Neural cell (in vitro differentiated cells): ENCODE measurements around the gene ADRB1. TPM values are rescaled to one million over a fixed set of nuclear protein-coding genes. Genes with fewer than 3 reads are reported as not detected.

Experiments
- H2AFZ ChIP-seq: fragments of 200-600, 300-800 bp; sonication (generic), shearing (Covaris generic); 2 replicates; pipeline ENCODE4 v1.6.0; 2014; ENCODE audit warnings: low read depth, mild to moderate bottlenecking, antibody characterized with exemption, low read length, moderate library complexity
- H3F3A ChIP-seq: fragments of 200-600 bp; shearing (Covaris generic); 2 replicates; pipeline ENCODE4 v1.6.1; 2016; ENCODE audit warnings: mild to moderate bottlenecking, moderate library complexity, mixed read lengths, antibody characterized with exemption, low read length; ENCODE audit not compliant: insufficient read depth, poor library complexity, severe bottlenecking
- H3K27ac ChIP-seq: fragments of 200-600, 300-800 bp; sonication (generic), shearing (Covaris generic); 2 replicates; pipeline ENCODE4 v1.5.1; 2014; ENCODE audit warnings: mild to moderate bottlenecking, low read length, moderate library complexity
- H3K27me3 ChIP-seq: fragments of 300-800, 200-600 bp; sonication (generic), shearing (Covaris generic); 2 replicates; pipeline ENCODE4 v1.6.0; 2014; ENCODE audit warnings: mild to moderate bottlenecking, low read depth, low read length, moderate library complexity; ENCODE audit not compliant: insufficient read depth
- H3K36me3 ChIP-seq: fragments of 300-800, 200-600 bp; sonication (generic), shearing (Covaris generic); 2 replicates; pipeline ENCODE4 v1.5.1; 2014; ENCODE audit warnings: mild to moderate bottlenecking, antibody characterized with exemption, low read length, moderate library complexity; ENCODE audit not compliant: insufficient read depth
- H3K4me2 ChIP-seq: fragments of 300-800, 200-600 bp; sonication (generic), shearing (Covaris generic); 2 replicates; pipeline ENCODE4 v1.6.0; 2014; ENCODE audit warnings: mild to moderate bottlenecking, low read length
- H3K4me3 ChIP-seq: fragments of 300-800, 200-600 bp; sonication (generic), shearing (Covaris generic); 2 replicates; pipeline ENCODE4 v1.5.1; 2014; ENCODE audit warnings: mild to moderate bottlenecking, low read length, moderate library complexity
- H3K79me2 ChIP-seq: fragments of 200-600 bp; shearing (Covaris generic); replicated peaks from 2 replicates; pipeline ENCODE4 v1.6.0; 2014; ENCODE audit warnings: mild to moderate bottlenecking, low read length, moderate library complexity; ENCODE audit not compliant: insufficient read depth
- H3K9ac ChIP-seq: fragments of 300-800, 200-600 bp; sonication (generic), shearing (Covaris generic); 2 replicates; pipeline ENCODE4 v1.6.1; 2016; ENCODE audit warnings: mild to moderate bottlenecking, low read length, mixed read lengths
- H3K9me2 ChIP-seq: fragments of 200-600 bp; shearing (Covaris generic); 2 replicates; pipeline ENCODE4 v1.6.1; 2016; ENCODE audit warnings: mild to moderate bottlenecking, low read length, mixed read lengths; ENCODE audit not compliant: insufficient read depth
- H3K9me3 ChIP-seq: fragments of 200-600, 300-800 bp; sonication (generic), shearing (Covaris generic); 2 replicates; pipeline ENCODE4 v1.6.1; 2016; ENCODE audit warnings: mild to moderate bottlenecking, mixed run types, low read length, moderate library complexity, mixed read lengths
- H4K20me1 ChIP-seq: fragments of 200-600 bp; shearing (Covaris generic); 2 replicates; pipeline ENCODE4 v1.6.1; 2016; ENCODE audit warnings: mild to moderate bottlenecking, mixed run types; ENCODE audit not compliant: insufficient read depth
- CTCF ChIP-seq: fragments of 450-650 bp; IDR thresholded peaks from 2 replicates; pipeline ENCODE4 v1.5.1; 2014; ENCODE audit warnings: antibody characterized with exemption, mild to moderate bottlenecking, moderate library complexity; ENCODE audit not compliant: poor library complexity, severe bottlenecking
- EP300 ChIP-seq: fragments of 450-650 bp; conservative IDR thresholded peaks from 2 replicates; pipeline ENCODE4 v1.6.1; 2014; ENCODE audit warnings: antibody characterized with exemption, mild to moderate bottlenecking, moderate library complexity; ENCODE audit not compliant: poor library complexity, severe bottlenecking
- EZH2 ChIP-seq: fragments of 200-600, 300-800 bp; shearing (Covaris generic), sonication (generic); IDR thresholded peaks from 2 replicates; pipeline ENCODE4 v1.6.1; 2014; ENCODE audit warnings: antibody characterized with exemption, low read length, borderline replicate concordance, mild to moderate bottlenecking; ENCODE audit not compliant: insufficient read depth, poor library complexity, severe bottlenecking
- MXI1 ChIP-seq: fragments of 450-650 bp; conservative IDR thresholded peaks from 2 replicates; pipeline ENCODE4 v1.6.1; 2014; ENCODE audit warnings: antibody characterized with exemption, mild to moderate bottlenecking; ENCODE audit not compliant: poor library complexity, severe bottlenecking
- POLR2AphosphoS5 ChIP-seq: IDR thresholded peaks from 2 replicates; pipeline ENCODE4 v1.6.1; 2012
- RAD21 ChIP-seq: fragments of 450-650 bp; conservative IDR thresholded peaks from 2 replicates; pipeline ENCODE4 v1.6.1; 2014; ENCODE audit warnings: antibody characterized with exemption, mild to moderate bottlenecking, moderate library complexity
- REST ChIP-seq: IDR thresholded peaks from 2 replicates; pipeline ENCODE4 v1.6.1; 2012; ENCODE audit warnings: borderline replicate concordance
- SMC3 ChIP-seq: fragments of 450-650 bp; conservative IDR thresholded peaks from 2 replicates; pipeline ENCODE4 v1.6.1; 2014; ENCODE audit warnings: antibody characterized with exemption, mild to moderate bottlenecking, moderate library complexity; ENCODE audit not compliant: poor library complexity
- TAF1 ChIP-seq: IDR thresholded peaks from 2 replicates; pipeline ENCODE4 v1.6.1; 2012; ENCODE audit warnings: low read depth
- polyA plus RNA-seq: library from polyadenylated mRNA; depleted of rRNA; stranded (reverse); fragments of >200 nt; gene quantifications from 2 replicates; pipeline ENCODE4 v1.2.3, GENCODE V29; 2014

Gene ADRB1
- polyA plus RNA-seq, 1 donor from 2014 or later: not detected

- Histone ChIP-seq H2AFZ (no peak overlapping the region), H3K36me3 (no peaks in the 10 kb centered on the region), H3F3A (no peaks in the 10 kb centered on the region), H3K27ac (no peak overlapping the region), H3K9ac (no peak overlapping the region), H3K9me2 (no peaks in the 10 kb centered on the region), H3K27me3 (no peaks in the 10 kb centered on the region), H3K79me2 (no peaks in the 10 kb centered on the region), H3K4me2 (no peak overlapping the region), H3K4me3 (no peak overlapping the region), H4K20me1 (no peaks in the 10 kb centered on the region), H3K9me3 (no peaks in the 10 kb centered on the region)
- no peak for TF ChIP-seq EP300
- TF ChIP-seq MXI1: no peak
- TF ChIP-seq TAF1: no peak
- TF ChIP-seq RAD21: no peak
These were observed 31.4 kb downstream of the ADRB1 start for GRCh38 chr10:114075093-114075492.

- Histone ChIP-seq H2AFZ (no peak overlapping the region), H3K27me3 (no peaks in the 10 kb centered on the region), H3K9ac (no peak overlapping the region), H3K9me2 (no peaks in the 10 kb centered on the region), H3K4me2 (no peak overlapping the region), H3K9me3 (no peaks in the 10 kb centered on the region), H3K36me3 (no peaks in the 10 kb centered on the region), H3K4me3 (no peak overlapping the region), H3F3A (no peaks in the 10 kb centered on the region), H3K79me2 (no peaks in the 10 kb centered on the region), H4K20me1 (no peaks in the 10 kb centered on the region), H3K27ac (no peak overlapping the region)
- TF ChIP-seq EP300: no peak
- TF ChIP-seq SMC3: no peak
- TF ChIP-seq TAF1: no peak
- TF ChIP-seq REST: no peak
- TF ChIP-seq MXI1: no peak
- TF ChIP-seq POLR2AphosphoS5: no peak
- no peak for TF ChIP-seq CTCF
- TF ChIP-seq RAD21: no peak
- TF ChIP-seq EZH2: no peak
These were observed 33.7 kb downstream of the ADRB1 start for GRCh38 chr10:114077347-114077746.

- Histone ChIP-seq H3K27me3 (no peaks in the 10 kb centered on the region), H2AFZ (no peak overlapping the region), H3K79me2 (no peaks in the 10 kb centered on the region), H3K4me2 (no peak overlapping the region), H3K9ac (no peak overlapping the region), H3F3A (no peaks in the 10 kb centered on the region), H3K9me2 (no peaks in the 10 kb centered on the region), H3K4me3 (no peak overlapping the region), H3K36me3 (no peaks in the 10 kb centered on the region), H3K27ac (no peak overlapping the region), H3K9me3 (no peaks in the 10 kb centered on the region), H4K20me1 (no peaks in the 10 kb centered on the region)
- TF ChIP-seq POLR2AphosphoS5: no peak
- no peak for TF ChIP-seq TAF1
- no peak for TF ChIP-seq CTCF
- TF ChIP-seq EZH2: no peak
- no peak for TF ChIP-seq REST
- TF ChIP-seq EP300: no peak
- TF ChIP-seq RAD21: no peak
- TF ChIP-seq SMC3: no peak
- no peak for TF ChIP-seq MXI1
These were observed 34.2 kb downstream of the ADRB1 start for GRCh38 chr10:114077815-114078219.
